GM21786 (cell line): ENCODE data around the gene SLC26A4.
A peak's percentile ranks its signal among the peaks of the same experiment; 100 is the strongest.
"Not testable (repeated sequence)": the region's sequence is repeated elsewhere in the genome, so short reads cannot be mapped to it uniquely, and the experiment has no call there.

ENCODE experiments used
- ATAC-seq: cut with Tn5 transposase; IDR thresholded peaks from one replicate; pipeline ENCODE4 v1.9.1; 2021; ENCODE audit not compliant: unreplicated experiment

SLC26A4 gene

DNA sequence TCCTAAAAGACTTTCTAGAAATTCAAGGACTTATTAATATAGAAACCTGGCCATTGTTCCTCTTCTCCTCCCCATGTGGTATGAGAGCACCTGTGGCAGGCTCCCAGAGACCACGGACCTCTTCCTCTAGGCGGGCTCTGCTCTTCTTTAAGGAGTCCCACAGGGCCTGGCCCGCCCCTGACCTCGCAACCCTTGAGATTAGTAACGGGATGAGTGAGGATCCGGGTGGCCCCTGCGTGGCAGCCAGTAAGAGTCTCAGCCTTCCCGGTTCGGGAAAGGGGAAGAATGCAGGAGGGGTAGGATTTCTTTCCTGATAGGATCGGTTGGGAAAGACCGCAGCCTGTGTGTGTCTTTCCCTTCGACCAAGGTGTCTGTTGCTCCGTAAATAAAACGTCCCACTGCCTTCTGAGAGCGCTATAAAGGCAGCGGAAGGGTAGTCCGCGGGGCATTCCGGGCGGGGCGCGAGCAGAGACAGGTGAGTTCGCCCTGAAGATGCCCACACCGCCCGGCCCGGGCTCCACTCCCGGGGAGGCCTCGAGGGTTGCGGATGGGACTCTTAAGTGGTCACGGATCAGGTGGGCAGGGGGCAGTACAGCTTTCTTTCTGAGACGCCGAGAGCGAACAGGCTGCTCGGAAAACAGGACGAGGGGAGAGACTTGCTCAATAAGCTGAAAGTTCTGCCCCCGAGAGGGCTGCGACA is at the start of gene SLC26A4:
Gene SLC26A4, plus strand, starts transcription at position 448 of the 700 bp plus-strand sequence. CDS start 814 bp downstream, outside the sequence.
- ATAC-seq, result peak; percentile 57

DNA sequence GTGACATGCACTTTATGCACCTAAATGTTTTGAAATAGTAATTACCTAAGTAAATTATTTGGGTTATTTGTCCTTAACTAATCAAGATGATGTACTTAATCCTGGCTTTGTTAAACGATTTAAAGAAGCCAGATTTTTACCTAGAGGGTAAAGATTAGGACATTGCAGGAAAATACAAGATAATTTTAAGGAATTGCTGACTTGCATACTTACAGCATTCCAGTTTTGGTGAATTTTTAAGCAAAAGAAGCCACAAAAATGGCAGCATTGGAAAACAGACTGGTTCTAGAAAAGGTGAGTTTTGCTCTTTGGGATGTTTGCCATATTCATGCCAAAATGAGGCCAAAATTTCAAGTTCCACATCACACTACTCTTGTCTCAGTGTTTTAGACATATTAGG is 47.2 kb upstream of the SLC26A4 start:
- ATAC-seq, result no peak

DNA sequence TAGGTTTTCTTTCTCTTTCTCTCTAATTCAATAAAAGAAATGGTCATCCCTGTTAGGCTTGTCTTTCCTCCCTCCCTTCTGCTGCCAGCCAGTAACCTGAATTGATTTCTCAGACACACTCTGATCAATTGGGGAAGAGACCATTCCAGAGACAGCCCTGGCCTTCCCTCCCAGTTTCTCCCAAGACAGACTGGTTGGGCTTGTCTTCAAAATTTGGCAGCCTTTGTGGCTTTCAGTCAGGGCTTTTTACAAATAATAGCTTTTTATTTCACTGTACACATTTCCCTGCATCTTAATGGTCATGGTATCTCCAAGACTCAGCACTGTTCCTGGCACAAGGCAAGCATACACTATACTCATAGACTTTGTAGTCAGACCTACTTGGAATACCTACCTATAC is 46.7 kb upstream of the SLC26A4 start:
- no peak for ATAC-seq

DNA sequence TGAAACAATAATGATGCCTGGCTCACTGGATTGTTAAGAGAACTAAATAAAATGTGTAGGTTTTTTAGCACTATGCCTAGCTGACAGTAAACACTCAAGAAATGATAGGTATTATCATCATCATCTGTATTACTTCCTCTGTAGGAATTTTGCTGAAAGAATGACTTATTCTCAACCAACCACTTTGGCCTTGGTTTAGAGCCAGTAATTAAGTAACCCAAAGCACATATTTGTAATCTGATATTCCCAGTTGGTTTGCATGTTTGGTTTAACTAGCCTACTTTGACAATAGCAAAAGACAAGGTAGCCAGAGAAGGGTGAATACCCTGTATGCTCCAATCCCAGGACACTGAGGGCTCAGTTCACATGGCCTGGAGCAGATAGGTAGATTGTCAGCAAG is 46.2 kb upstream of the SLC26A4 start:
- ATAC-seq, result no peak

DNA sequence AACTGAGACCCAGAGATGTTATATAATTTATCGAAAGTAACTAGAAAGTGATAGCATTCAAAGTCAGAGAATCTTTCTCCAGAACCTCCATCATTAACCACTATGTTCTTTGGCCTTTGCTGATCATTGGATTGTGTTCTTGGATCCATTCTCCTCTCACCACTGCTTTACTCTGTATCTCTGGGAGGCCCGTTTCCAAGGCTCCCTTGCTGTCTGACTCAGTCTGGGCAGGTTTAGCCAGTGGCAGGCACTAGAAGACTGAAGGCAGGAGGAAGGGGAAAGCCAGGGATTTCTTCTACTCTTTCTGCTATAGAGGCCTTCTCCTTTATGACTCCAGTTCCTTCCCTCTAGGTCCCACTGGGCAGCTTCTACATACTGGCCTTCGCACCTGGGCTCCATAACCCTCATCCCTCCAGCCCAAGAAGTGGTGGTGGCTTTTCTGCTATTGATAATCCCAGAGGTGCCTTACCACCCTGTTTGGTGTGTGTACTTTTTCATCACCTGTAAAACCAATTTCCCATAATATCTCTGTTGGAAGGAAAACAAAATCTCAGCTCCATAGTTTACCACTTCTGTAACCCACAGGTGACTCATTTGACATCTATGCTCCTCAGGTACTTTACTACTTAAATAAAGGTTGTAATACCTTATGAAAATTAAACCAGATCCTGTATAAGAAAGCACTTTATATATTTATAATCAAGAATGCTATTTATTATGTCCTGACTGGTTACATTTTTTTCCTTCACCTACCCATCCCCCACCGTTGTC is 44.5 kb upstream of the SLC26A4 start:
- ATAC-seq, result no peak

DNA sequence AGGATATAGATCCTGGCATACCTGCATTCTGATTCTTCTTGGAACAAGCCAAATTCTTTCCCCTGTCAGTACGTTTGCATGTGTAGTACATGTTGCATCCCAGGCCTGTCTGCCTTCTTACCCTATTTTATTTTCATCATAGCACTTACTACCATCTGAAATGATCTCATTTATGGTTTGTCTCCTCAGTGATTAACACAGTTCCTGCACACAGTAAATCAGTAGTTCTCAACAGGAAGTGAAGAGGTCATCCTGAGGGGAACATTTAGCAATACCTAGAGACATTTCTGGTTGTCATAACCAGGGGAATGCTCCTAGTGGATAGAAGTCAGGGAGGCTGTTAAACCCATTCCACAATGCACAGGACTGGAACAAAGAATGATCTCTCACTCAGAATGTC is 38.2 kb upstream of the SLC26A4 start:
- ATAC-seq, result no peak

DNA sequence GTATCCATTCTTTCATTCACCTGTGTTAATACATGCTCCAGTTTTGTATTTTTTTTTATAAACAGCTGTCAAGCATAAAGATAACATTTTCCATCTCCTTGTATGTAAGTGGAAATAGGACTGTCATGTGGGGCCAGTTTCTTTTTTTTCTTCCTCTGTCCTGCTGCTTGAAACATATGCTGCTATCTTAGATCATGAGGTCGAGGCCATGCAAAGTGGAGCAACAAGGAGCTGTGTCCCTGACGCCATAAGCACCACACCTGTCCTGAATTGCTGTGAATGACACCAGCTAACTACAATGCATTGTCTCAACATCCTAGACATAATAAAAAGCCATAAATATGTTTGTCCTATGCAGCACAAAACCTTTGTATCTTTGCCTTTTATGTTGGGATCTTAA is 37.7 kb upstream of the SLC26A4 start:
- ATAC-seq, result no peak

DNA sequence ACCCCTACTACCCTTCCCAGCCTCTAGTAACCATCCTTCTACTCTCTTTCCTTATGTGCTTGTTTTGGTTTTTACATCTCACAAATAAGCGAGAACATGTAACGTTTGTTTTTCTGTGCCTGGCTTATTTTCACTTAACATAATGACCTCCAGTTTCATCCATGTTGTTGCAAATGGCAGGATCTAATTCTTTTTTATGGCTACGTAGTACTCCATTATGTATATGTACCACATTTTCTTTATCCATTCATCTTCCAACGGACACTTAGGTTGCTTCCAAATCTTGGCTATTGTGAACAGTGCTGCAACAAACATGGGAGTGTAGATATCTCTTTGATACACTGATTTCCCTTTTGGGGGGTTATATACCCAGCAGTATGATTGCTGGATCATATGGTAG is 33.6 kb upstream of the SLC26A4 start:
- no peak for ATAC-seq

DNA sequence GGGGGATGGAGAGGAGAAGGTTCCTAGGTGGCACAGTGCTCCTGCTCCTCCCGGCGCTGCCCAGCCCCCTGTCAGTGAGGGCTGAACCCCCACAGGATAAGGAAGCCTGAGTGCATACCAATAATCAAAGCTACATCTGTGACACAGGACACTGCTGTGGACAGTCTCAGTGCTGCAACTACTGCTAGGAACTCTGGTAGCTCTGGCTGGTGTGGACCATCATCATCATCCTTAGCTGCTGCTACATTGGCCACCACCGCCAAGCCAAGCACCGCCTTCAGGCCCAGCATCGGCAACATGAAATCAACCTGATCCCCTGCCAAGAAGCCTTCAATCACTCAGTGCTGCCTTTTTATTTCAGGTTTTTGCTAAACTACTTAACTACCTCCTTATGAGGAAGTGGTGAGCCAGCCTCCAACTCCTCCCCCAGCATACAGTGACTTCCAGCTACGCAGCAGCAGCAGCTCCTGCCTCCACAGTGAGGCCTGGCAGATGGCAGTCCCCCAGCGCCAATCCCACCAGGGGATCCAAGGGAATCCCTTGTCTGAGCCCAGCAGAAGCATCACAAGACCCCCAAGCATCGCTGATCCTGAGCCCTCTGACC is 32.1 kb upstream of the SLC26A4 start:
- ATAC-seq, result no peak

DNA sequence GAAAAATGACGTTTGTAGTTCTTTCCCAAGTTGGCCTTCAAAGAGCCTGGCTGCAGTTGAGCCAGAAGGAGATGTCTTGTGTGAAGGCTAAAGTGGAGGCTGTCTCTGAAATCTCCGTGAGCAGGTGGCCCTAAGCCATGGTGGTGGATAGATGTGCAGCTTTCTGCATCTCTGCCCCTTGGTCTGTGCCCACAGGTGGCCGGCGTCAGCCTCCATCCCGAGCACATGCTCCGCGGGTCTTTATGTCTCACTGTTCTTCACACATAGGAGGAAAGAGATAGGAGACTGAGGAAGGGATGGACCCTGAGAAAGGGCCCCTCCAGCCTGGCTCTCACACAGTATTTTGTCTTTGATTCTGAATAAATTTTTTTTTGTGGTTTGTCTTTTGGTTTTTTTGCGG is 30.3 kb upstream of the SLC26A4 start:
- no peak for ATAC-seq

DNA sequence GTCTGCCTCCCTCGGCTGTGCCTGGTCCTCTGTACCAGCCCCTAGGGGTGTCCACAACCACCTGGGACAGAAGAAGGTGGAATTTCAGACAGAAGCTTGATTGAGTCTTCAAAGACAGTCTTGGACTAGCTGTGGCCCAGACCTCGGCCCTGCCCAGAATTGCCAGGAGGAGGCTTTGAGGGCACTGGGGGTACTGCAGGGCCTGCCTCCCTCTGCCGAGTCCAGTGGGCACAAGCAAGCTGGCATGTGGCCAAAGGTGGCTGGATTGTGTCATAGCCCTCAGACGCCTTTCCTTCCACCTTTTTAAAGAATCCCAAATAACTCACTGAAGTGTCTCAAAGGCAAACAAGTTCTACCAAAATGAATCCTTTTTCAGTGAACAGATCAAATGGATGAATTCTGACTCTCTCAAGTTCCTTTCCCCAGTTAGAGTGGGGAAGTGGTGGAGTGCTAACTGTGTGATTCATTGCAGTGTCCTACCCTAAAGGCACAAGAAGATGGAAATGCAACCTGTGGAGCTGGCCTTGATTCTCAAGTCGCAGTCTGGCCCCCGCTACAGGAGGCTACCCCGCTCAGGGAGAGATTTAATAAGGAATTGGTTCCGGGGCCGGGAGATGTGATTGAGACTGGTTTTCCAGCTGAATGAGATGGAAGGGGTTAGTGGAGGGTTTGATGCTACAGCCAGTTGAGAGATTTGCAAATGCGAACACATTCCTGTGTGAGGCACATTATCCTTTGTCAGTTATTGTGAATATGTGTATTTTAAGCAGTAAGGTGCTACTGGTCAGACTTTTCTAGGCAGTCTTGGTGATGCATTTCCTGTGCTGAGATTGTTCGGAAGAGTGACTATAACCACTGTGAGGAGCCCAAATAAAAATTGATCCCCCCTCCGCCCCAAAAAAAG is 28.8 kb upstream of the SLC26A4 start:
- no peak for ATAC-seq

DNA sequence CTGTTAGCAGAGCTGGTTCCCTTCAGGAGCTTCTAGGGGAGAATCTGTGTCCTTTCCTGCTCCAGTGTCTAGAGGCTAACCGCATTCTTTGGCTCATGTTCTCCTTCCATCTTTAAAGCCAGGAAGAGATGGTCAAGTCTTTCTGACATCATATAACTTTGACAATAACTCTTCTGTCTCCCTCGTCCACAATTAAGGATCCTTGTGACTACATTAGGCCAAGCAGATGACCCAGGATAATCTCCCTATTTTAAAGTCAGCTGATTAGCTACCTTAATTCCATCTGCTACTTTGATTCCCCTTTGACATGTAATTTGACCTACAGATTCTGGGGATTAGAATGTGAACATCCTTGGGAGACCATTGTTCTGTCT is 28.1 kb upstream of the SLC26A4 start:
- no peak for ATAC-seq

DNA sequence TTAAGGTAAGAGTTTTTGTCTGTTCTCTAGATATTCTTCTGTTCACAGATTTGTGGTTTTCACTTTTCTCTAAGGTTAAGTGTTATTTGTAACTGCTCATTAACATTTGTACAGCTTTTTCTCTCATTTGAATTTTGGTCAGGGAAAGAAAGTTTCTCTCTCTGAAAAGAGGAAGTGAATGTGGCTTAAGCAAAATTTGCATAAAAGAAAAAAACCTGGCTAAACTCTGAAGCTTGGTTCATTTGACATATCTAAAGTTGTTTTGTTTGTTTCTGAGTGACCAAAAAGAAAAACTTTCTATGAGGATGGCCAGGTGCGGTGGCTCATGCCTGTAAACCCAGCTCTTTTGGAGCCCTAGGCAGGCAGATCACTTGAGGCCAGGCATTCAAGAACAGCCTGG is 22.0 kb upstream of the SLC26A4 start:
- peak; percentile 96 for ATAC-seq

DNA sequence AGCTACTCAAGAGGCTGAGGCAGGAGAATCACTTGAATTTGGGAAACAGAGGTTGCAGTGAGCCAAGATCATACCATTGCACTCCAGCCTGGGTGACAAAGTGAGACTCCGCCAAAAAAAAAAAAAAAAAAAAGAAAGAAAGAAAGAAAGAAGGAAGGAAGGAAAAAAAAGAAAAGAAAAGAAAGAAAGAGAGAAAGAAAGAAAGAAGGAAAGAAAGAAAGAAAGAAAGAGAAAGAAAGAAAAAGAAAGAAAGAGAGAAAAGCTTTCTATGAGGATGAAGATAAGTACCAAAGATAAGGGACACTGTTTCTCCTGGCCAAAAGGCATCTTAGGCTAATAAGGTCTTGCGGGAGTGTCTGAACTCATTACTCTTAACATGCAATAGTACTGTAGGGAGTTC is 21.6 kb upstream of the SLC26A4 start:
- ATAC-seq, result not testable (repeated sequence)

DNA sequence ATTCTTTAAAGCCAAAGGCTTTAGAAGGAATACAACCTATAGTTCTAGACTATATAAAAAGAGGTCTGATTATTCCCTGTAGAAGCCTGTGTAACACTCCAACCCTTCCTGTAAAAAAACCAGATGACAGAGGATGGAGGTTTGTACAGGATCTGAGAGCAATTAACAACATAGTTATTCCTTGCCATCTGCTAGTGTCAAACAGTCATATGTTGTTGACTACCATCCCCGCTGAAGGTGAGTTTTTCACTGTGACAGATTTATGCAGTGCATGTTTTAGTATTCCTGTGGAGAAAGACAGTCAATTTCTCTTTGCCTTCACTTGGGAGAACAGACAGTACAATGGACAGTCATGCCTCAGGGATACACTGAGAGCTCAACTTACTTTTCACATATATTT is 19.0 kb upstream of the SLC26A4 start:
- ATAC-seq, result no peak

DNA sequence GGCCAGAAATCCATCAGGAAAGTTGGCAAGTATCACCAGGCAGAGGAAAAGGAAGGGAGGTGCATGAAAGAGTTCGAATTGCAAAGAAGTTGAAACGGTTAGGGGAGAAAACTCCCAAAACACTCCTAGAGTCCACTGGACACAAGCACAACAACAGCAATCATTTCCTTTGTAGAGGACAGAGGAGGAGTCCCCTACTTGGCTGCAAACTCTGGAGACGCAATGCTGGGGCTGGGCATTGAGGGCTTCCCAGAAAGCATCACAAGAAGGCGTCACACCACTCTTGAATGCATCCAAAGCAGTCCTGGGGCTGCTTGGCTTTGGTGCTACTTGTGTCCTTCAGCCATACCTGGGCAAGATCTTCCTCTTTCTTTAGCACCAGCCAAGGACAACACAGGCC is 18.1 kb upstream of the SLC26A4 start:
- no peak for ATAC-seq

DNA sequence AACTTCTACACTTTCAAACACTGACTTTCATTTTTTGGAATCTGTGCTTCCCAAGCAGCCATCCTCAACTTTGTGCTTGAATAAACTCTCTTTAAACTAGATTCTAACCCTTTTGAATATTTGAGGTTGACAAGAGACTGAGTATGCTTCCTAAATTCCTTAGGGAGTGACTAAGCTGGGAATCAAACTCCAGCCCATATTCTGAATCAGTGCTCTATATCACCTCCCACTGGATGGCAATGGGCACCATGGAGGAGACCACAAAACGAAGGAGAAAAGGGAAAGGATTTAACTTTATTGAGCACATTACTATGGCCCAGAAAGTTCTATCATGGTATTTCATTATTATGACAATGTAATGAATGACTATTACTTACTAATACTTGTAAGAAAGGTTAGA is 17.2 kb upstream of the SLC26A4 start:
- no peak for ATAC-seq

DNA sequence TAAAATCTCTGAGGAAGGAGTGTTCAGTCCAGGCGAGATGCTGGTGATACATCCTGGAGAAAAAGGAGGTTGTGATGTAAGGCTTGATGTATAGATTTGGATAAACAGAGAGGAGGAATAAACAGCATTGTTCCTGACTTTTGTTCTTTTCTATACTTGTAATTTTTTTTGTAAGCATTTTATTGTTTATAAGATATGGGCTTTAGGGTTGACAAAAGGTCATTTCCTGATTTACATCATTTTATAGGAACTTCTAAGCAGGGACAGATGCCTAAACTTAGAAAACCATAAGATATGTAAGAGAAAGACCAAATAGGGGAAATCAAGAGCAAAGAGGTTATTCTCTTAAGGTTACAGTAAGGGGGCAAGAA is 16.7 kb upstream of the SLC26A4 start:
- ATAC-seq, result no peak

DNA sequence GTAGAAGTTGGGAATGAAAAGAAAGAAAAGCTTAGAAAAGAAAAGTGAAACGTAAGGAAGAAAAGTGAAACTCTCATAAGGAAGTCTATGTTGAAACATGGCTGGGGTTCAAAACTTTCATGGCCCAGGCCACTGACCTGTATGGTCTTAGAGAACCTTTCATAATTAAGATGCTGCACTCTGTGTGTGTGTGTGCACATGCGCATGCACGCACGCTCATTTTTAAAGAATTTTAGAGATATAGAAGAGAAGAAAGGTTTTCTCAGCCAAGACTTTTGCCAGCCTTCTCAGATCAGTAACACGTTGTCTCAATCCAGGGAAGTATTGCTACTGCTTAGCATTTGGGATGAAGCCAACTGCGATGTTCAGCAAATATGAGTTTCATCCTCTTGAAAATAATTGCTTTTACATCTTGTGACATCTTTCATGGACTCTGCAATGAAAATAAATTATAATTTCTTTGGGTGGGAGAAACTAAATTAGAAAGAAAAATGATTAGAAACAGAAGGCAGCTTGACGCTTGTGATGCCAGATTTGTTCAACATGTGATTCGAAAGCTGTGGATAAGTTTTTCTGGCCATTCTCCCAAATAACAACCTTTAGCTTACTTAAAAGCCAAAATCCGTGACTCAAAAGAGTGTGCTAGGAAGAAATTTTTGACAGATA is 16.2 kb upstream of the SLC26A4 start:
- ATAC-seq, result no peak

DNA sequence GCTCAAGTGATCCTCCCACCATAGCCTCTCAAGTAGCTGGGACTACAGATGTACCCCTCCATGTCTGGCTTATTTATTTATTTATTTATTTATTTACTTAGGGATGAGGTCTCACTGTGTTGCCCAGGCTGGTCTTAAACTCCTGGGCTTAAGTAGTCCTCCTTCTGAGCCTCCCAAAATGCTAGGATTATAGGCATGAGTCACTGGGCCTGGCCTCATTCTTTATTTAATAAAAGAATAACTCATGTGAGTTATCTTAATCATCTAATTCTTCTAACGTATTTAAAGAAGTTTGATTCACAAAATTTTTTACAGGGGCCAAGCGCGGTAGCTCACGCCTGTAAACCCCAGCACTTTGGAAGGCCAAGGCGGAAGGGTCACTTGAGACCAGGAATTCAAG is 8.0 kb upstream of the SLC26A4 start:
- ATAC-seq, result no peak

DNA sequence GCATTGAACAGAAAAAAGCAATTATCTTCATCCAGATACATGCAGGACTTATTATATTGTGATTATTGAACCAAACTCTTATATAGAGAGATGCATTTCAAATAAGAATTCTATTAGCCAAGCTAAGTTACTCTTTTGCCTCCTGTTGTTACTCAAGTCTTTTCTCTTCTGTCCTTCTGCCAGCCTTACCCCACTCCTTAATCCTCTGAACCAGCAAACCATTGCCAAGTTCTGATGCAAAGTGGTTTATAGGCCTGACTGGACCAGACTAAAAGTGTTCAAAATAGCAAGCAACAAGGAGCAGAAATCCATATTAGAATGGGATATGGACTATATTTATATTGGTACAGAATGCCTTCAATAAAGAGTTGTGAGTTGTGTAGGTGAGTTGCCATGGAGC is 2.2 kb upstream of the SLC26A4 start:
- ATAC-seq, result no peak
